ENCODE data around the gene LRRTM4. TPM values are rescaled to one million over a fixed set of nuclear protein-coding genes. Genes with fewer than 3 reads are reported as not detected.

The LRRTM4 gene
- total RNA-seq, 2 donors from 2014 or later = 7.0 to 21.1 TPM

DNA sequence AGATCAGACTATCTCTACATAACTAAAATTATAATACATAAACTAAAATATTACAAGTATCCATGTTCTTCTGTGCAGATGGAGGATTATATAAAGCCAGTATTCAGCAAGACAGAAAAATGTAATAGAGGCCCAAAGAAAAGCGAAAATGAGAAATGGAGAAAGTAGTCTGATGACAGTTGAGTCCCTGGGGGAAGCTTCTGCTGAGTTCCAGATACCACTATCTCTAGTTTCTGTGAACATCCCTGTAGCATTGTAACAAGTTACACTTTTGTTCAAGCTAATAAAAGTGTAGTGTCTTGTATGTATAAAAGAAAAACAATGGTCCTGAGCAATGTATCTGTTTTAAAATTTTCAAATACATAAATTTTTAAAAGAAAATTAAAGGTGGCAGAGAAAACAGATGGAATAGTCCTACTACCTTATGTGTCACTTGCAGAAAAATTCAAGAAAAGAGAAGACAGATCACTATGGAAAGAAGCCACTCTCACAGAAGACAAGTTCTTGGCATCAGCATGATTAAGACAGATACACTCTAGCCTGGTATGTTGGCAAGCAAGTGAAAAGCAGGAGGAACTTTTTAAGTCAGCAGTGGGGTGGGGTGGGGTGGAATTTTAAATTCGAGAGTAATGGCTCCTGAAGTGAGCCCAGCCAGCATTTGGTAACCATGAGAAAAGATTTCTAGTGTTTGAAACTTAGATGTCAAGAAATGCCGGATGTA, 541.9 kb downstream of the LRRTM4 start:
- Mint-ChIP-seq H3K36me3 (ENCODE audit: low read depth) (peaks cover 2% of the 10 kb centered on the region), H3K4me1 (peaks cover 23% of the 10 kb centered on the region), H3K27ac (no peak overlapping the region), H3K9me3 (no peaks in the 10 kb centered on the region), H3K4me3 (no peak overlapping the region), H3K27me3 (ENCODE audit: insufficient read depth) (no peaks in the 10 kb centered on the region)
- H3K27me3 ChIP-seq (ENCODE audit: control insufficient read depth, insufficient read depth, low read length, poor library complexity, severe bottlenecking) = no peaks in the 10 kb centered on the region
- no peak overlapping the region for H3K9ac ChIP-seq (ENCODE audit: extremely low read depth, low read length, poor library complexity, severe bottlenecking)
- TF ChIP-seq, protein P1, sequence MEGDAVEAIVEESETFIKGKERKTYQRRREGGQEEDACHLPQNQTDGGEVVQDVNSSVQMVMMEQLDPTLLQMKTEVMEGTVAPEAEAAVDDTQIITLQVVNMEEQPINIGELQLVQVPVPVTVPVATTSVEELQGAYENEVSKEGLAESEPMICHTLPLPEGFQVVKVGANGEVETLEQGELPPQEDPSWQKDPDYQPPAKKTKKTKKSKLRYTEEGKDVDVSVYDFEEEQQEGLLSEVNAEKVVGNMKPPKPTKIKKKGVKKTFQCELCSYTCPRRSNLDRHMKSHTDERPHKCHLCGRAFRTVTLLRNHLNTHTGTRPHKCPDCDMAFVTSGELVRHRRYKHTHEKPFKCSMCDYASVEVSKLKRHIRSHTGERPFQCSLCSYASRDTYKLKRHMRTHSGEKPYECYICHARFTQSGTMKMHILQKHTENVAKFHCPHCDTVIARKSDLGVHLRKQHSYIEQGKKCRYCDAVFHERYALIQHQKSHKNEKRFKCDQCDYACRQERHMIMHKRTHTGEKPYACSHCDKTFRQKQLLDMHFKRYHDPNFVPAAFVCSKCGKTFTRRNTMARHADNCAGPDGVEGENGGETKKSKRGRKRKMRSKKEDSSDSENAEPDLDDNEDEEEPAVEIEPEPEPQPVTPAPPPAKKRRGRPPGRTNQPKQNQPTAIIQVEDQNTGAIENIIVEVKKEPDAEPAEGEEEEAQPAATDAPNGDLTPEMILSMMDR (conservative IDR thresholded peaks at IDR 0.05) = no peak
- H3K4me3 ChIP-seq (ENCODE audit: low read length) = no peak overlapping the region
- no peak for DNase-seq
- 81 to 89% methylated on average over 2 to 3 of the region's 3 CpGs for WGBS, 2 experiments (ENCODE audit: insufficient coverage in 1 of 2, insufficient read length in 1 of 2)
- peaks cover 6% of the 10 kb centered on the region for H3K4me1 ChIP-seq (ENCODE audit: control insufficient read depth, insufficient read depth, low read length)
- no peaks in the 10 kb centered on the region for H3K36me3 ChIP-seq (ENCODE audit: control insufficient read depth, insufficient read depth, low read length)
- H3K27ac ChIP-seq (ENCODE audit: low read depth, low read length) = no peak overlapping the region
- no peaks in the 10 kb centered on the region for H3K9me3 ChIP-seq (ENCODE audit: control insufficient read depth, low read length)

DNA sequence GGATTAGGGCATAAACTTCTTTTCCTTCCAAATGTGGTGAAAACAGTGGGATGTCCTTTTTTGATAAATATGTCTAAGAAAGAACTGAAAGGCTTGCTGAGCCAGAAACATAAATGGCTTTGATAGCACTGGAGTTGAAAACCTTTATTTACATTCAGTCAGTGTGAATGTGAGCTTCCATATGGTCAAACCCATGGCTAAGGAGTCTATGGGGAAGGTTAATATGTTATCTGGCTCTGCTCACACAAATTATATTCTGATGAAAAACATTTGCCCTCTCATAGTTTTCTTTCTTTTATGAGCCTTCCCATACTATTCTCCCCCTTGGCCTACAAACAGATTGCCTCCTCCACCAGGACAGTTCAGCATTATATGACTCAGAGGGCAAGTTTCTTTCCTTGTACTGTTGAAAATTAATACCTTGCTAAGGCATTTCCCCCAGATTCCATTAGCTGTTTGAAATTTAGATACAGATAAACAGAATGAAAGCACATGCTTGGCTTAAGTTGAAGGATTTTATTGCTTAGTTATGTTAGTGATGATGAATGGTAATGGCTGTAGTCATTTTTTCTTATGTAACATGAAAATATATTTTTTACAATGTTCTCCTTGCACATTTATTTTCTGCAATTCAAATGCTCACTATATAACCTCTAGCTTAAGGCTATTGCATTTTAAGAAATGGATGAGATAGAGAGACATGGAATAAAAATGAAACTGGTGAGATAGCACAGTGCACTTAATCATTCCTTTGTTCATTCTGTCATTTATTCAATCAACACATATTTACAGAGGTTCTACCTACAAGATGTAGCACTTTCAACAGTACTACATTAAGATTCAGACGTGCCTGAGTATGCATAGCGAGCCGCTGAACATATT, 544.1 kb downstream of the LRRTM4 start:
- 89 to 100% methylated on average over 2 to 3 of the region's 3 CpGs for WGBS, 2 experiments (ENCODE audit: insufficient coverage in 1 of 2, insufficient read length in 1 of 2)
- Histone ChIP-seq H3K27me3 (ENCODE audit: control insufficient read depth, insufficient read depth, low read length, poor library complexity, severe bottlenecking) (no peaks in the 10 kb centered on the region), H3K4me1 (ENCODE audit: control insufficient read depth, insufficient read depth, low read length) (no peaks in the 10 kb centered on the region), H3K9me3 (ENCODE audit: control insufficient read depth, low read length) (no peaks in the 10 kb centered on the region), H3K36me3 (ENCODE audit: control insufficient read depth, insufficient read depth, low read length) (no peaks in the 10 kb centered on the region), H3K9ac (ENCODE audit: extremely low read depth, low read length, poor library complexity, severe bottlenecking) (no peak overlapping the region), H3K27ac (ENCODE audit: low read depth, low read length) (no peak overlapping the region), H3K4me3 (ENCODE audit: low read length) (no peak overlapping the region)
- no peaks in the 10 kb centered on the region for H3K9me3 Mint-ChIP-seq
- TF ChIP-seq, protein P1 (conservative IDR thresholded peaks at IDR 0.05) = no peak
- DNase-seq = no peak
- H3K27me3 Mint-ChIP-seq (ENCODE audit: insufficient read depth) = no peaks in the 10 kb centered on the region
- H3K4me3 Mint-ChIP-seq = no peak overlapping the region
- H3K27ac Mint-ChIP-seq = no peak overlapping the region
- no peaks in the 10 kb centered on the region for H3K36me3 Mint-ChIP-seq (ENCODE audit: low read depth)
- H3K4me1 Mint-ChIP-seq = peaks cover 10% of the 10 kb centered on the region

DNA sequence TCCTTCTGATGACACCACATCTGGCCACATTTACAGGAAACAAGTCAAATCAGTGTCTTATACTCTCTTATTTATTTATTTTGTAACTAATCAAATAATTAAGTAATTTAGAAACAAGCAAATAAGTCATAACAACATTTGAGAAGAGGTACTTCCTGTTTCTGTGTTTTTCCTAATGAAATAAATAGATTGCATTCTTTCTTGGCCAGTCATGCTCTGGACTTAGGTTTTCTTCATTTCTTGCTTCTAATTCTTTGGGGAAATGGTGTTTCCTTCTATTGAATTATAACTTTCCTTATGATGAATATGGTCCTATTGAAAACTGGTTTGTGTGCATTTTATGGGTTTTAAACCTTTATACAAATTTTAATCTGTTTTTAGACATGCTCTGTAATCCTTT, 546.4 kb downstream of the LRRTM4 start:
- no peaks in the 10 kb centered on the region for H3K9me3 ChIP-seq (ENCODE audit: control insufficient read depth, low read length)
- no peaks in the 10 kb centered on the region for H3K9me3 Mint-ChIP-seq
- no peaks in the 10 kb centered on the region for H3K27me3 ChIP-seq (ENCODE audit: control insufficient read depth, insufficient read depth, low read length, poor library complexity, severe bottlenecking)
- H3K9ac ChIP-seq (ENCODE audit: extremely low read depth, low read length, poor library complexity, severe bottlenecking) = no peak overlapping the region
- H3K27ac Mint-ChIP-seq = no peak overlapping the region
- H3K4me1 Mint-ChIP-seq = peaks cover 8% of the 10 kb centered on the region
- no peak for DNase-seq
- TF ChIP-seq, protein P1 (conservative IDR thresholded peaks at IDR 0.05) = no peak
- no peaks in the 10 kb centered on the region for H3K36me3 ChIP-seq (ENCODE audit: control insufficient read depth, insufficient read depth, low read length)
- no peak overlapping the region for H3K4me3 ChIP-seq (ENCODE audit: low read length)
- no peak overlapping the region for H3K27ac ChIP-seq (ENCODE audit: low read depth, low read length)
- H3K27me3 Mint-ChIP-seq (ENCODE audit: insufficient read depth) = no peaks in the 10 kb centered on the region
- H3K4me1 ChIP-seq (ENCODE audit: control insufficient read depth, insufficient read depth, low read length) = no peaks in the 10 kb centered on the region
- no peak overlapping the region for H3K4me3 Mint-ChIP-seq
- H3K36me3 Mint-ChIP-seq (ENCODE audit: low read depth) = no peaks in the 10 kb centered on the region

Measured in endodermal cell (in vitro differentiated cells).